ENCODE data around the gene GUCY1A2.

GRCh38 chr11:106996691-106997090, 21.6 kb downstream of the GUCY1A2 start:
- TF ChIP-seq POLR2A (IDR thresholded peaks at IDR 0.05; ENCODE audit: low read depth, low read length) = no peak
- no peak for TF ChIP-seq POLR2AphosphoS5 (IDR thresholded peaks at IDR 0.05; ENCODE audit: low read depth, low read length)
